ENCODE measurements around the gene CCDC187. TPM values are rescaled to one million over a fixed set of nuclear protein-coding genes. Genes with fewer than 3 reads are reported as not detected.

CCDC187 gene
- total RNA-seq, 1 donor from 2014 or later: not detected

GRCh38 chr9:136339173-136339957, 35.5 kb upstream of the CCDC187 start:
- DNase-seq (ENCODE audit: low read depth): peak; percentile 41

GRCh38 chr9:136338511-136338910, 34.6 kb upstream of the CCDC187 start:
- DNase-seq (ENCODE audit: low read depth): no peak

- no peak for DNase-seq (ENCODE audit: low read depth)
Observed at GRCh38 chr9:136337416-136338395, 33.8 kb upstream of the CCDC187 start.

GRCh38 chr9:136336881-136337280, 33.0 kb upstream of the CCDC187 start:
- DNase-seq (ENCODE audit: low read depth): no peak

DNA sequence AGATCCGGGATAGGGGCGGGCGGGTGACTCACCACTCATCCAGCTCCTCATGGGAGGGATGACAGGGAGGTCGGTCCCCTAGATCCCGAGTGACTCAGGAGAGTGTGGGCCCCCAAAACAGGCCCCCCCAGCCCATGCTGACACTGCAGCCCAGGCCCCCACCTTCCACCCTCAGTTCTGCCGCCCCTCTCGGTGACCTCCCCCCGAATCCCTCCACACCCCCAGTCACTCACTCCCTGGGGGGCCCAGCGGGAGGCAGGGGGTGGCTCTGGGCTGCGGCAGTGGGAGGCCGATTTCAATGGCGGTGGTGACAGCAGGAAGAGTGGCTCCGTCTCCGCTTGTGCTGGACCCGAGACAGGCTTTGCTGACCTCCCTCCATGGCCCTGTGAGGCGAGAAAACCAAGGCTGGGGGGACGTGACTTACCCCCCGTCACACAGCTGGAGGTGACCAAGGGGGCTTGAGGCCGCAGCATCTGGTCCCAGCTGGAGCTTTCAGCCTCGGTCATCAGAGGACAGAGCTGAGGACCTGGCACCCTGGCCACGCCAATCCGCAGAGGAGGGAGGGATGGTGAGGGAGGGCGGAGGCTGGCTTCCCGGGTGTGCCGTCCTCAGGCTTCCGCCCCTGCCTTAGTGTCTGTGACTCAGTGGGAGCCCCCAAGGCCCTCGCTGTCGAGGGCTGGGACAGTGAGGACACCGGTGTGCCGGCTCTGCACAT, 32.4 kb upstream of the CCDC187 start:
- DNase-seq (ENCODE audit: low read depth): no peak

- no peak for DNase-seq (ENCODE audit: low read depth)
Observed at GRCh38 chr9:136335296-136336155, 31.6 kb upstream of the CCDC187 start.

DNA sequence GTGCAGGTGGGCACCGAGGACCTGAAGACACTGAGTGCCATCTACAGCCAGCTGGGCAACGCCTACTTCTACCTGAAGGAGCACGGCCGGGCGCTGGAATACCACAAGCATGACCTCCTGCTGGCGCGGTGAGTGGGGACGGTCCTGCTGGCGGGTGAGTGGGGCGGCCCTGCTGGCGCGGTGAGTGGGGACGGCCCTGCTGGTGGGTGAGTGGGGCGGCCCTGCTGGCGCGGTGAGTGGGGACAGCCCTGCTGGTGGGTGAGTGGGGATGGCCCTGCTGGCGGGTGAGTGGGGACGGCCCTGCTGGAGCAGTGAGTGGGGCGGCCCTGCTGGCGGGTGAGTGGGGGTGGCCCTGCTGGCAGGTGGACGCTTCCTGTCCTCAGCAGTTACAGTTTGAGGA, 30.6 kb upstream of the CCDC187 start:
- DNase-seq (ENCODE audit: low read depth): no peak

DNA sequence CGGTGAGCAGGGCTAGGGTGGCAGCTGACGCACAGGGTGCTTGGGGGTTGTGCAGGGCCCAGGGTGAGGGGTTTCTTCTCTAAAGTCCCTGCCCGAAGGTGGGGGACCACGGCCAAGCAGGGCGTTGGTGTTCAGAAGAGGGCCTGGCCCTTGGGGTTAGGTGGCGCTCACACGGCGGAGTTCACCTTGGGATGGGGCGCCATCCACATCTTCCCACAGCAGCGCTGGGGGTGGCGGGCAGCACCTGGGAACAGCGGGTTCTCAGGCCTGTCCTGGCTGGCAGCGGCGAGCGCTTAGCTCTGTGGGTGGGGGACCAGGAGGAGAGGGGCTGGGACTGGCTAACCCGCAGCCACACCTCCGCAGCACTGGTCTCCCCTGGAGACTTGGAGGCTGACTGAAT, 29.6 kb upstream of the CCDC187 start:
- DNase-seq (ENCODE audit: low read depth): no peak

DNA sequence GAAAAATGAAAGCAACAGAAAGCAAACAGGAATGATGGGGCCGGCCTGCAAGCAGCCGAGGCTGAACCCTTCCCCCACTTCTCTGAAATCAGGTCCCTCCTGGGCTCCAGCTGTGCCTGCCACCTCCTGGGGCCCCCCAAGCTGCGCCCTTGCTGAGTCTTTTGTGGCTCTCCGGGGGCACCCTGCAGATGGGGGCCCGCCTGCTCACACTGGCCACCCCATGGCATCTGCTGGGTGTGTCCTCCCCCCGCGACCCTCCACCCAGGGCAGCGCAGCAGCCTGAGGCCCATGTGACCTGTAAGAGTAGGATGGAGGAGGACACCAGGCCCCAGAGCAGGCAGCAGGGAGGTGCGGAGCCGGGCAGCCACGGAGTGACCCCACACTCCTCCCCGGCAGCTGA, 29.2 kb upstream of the CCDC187 start:
- DNase-seq (ENCODE audit: low read depth): no peak

- DNase-seq (ENCODE audit: low read depth): no peak
Observed at GRCh38 chr9:136332482-136332983, 28.6 kb upstream of the CCDC187 start.

DNA sequence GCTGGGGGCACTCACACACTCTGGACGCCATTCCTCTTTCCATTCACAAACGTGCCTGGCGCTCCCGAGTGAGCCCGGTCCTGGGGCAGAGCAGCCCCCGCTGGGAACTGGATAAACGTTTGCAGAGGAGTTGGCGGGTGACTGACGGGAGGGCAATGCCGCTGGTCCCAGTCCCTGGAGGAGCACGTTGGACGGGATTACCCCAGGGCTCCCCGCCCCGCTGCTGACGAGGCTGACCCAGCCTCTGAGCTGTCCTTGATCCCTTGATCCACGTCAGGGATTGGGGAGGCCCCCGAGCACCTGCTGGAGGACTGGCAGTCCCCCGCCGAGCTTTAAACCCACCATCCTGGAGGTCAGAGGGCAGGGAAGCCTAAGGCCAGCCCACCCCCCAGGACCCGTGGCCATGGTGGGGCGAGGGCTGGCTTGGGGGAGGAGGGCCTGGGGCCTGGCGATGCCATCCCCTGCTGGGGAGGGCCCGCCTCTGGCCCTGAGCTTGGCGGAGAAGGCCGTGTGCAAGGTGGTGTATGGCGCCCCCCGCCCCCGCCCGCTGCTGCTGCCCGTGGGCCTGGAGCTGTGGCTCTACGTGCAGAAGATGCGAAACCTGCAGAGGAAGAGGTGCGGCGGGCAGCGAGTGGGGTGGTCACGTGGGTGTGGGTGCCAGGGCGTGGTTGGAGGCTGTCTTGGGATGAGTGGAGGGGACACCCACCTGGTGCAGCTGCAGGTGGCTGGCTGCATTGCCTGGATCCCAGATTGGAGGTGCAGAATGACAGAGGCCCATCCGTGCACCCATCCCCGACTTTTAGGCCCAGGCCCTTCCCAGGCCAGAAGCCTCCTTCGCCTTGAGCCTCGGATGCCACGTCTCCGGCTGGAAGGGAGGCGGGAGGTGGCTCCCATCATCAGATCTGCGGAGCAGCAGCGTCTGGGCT, 27.9 kb upstream of the CCDC187 start:
- no peak for DNase-seq (ENCODE audit: low read depth)

DNA sequence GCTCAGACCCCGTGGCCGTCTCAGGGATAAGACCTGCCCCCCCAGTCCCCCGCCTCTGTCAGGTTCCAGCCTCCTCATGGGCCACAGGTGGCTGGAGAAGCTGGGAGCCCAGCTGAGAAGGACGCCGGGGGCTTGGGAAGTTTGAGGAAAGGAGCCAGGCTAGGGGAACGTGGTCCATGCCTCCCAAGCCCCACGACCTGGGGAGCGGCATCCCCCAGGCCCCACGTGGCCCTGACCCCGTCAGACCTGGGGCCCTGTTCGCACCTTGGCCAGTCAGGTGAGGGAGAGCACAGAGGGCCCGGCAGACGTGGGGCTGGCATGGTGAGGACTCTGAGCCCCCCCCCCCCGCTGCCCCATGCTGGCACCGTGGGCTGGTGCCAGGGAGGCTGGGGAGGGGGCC, 27.1 kb upstream of the CCDC187 start:
- DNase-seq (ENCODE audit: low read depth): no peak

- DNase-seq (ENCODE audit: low read depth): no peak
Observed at GRCh38 chr9:136330406-136330990, 26.6 kb upstream of the CCDC187 start.

- DNase-seq (ENCODE audit: low read depth): no peak
Observed at GRCh38 chr9:136329636-136330405, 25.9 kb upstream of the CCDC187 start.

DNA sequence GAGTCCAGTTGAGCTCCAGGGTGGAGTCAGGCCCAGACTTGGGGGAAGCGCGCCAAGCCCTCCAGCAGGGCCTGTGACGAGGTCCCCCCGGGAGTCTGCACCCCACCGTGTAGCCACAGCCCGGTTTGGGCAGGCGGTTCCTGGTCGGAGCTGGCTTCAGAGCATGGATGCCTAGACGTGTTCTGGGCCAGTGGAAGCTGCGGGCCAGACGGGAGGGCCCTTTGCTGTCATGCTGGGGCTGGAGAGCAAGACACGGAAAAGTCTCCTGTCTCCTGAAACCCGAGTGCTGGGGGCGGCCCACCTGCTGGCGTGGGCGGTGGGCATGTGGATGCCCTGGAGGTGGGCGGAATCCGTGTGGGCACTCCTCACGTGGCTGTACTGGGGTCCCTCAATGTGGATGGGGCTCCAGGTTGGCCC, 25.3 kb upstream of the CCDC187 start:
- DNase-seq (ENCODE audit: low read depth): no peak

- DNase-seq (ENCODE audit: low read depth): no peak
Observed at GRCh38 chr9:136328622-136329041, 24.7 kb upstream of the CCDC187 start.

GRCh38 chr9:136328011-136328621, 24.2 kb upstream of the CCDC187 start:
- no peak for DNase-seq (ENCODE audit: low read depth)

DNA sequence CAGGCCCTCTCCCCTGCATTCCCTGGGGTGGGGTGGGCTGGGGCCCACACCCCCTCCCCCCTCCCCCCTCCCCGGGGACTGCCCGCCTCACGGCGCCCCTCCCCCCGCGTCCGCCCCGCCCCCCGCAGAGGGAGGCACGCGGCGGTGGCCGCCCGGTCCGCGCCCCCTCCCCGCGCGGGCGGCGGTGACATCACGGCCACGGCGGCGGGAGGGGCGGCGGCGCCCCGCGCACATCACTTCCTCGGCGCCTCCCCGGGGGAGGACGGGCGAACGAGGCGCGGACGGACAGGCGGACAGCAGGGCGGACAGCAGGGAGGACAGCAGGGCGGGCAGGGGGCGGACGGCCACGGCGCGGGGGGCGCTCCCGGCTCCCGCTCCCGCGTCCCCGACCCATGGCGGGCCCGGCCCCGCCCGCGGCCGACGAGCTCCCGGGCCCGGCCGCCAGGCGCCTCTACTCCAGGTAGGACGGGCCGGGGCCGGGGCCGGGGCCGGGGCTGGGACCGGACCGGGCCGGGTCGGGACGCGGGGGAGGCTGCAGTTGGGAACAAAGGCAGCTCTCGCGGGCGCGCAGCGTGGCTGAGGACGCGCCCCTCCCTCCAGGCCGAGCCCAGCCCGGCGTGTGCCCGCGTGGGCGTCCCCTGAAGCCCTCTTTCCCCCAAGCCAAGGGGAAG, 23.5 kb upstream of the CCDC187 start, which contains the start of gene GPSM1:
Gene GPSM1 (plus strand): TSS at position 236 of the 671 bp plus-strand sequence. CDS start 157 bp downstream, at position 393.
- no peak for DNase-seq (ENCODE audit: low read depth)
